Ascending aorta (tissue), 2 donors: ENCODE data around the gene MREG. TPM values are rescaled to one million over a fixed set of nuclear protein-coding genes. Genes with fewer than 3 reads are reported as not detected.

Experiments used
- DNase-seq, 2 donors: peaks; one replicate each; pipeline ENCODE4 v3.0.0-alpha.2; 2019; ENCODE audit warnings: low spot score in 2 of 2
- H3K27ac ChIP-seq, 2 donors: fragments of 200-600 bp; sonication (generic); one replicate each; pipeline ENCODE4 v1.5.1; 2016 to 2017; ENCODE audit warnings: mild to moderate bottlenecking in 1 of 2
- H3K27me3 ChIP-seq: fragments of 200-600 bp; sonication (generic); one replicate; pipeline ENCODE4 v1.5.1; 2017
- H3K36me3 ChIP-seq, 2 donors: fragments of 200-600 bp; sonication (generic); one replicate each; pipeline ENCODE4 v1.5.1; 2016
- H3K4me1 ChIP-seq, 2 donors: fragments of 200-600 bp; sonication (generic); one replicate each; pipeline ENCODE4 v1.5.1; 2016 to 2017; ENCODE audit warnings: mild to moderate bottlenecking in 1 of 2
- H3K4me3 ChIP-seq, 2 donors: fragments of 200-600 bp; sonication (generic); one replicate each; pipeline ENCODE4 v1.5.1; 2016 to 2017; ENCODE audit warnings: mild to moderate bottlenecking in 1 of 2
- H3K9me3 ChIP-seq, 2 donors: fragments of 200-600 bp; sonication (generic); one replicate each; pipeline ENCODE4 v1.5.1; 2016
- CTCF ChIP-seq, 3 experiments: fragments of 200-600 bp in 2 of 3; fragments of 450-650 bp in 1 of 3; sonication (generic) in 2 of 3; IDR thresholded peaks; one replicate each; pipeline ENCODE4 v1.5.1; 2016 to 2019; ENCODE audit warnings: antibody characterized with exemption in 3 of 3, mild to moderate bottlenecking in 1 of 3, moderate library complexity in 1 of 3
- intact Hi-C: fragments of 100-400 bp; cut with DNase I; formaldehyde crosslinking; loops from one replicate; pipeline ENCODE4 v1.15.1; 2023
- total RNA-seq: library from RNA; depleted of rRNA; stranded (reverse); fragments of >200 nt; gene quantifications from one replicate; pipeline ENCODE4 v1.1.0, GENCODE V29; 2016

The MREG gene
- total RNA-seq, 1 donor from 2014 or later, result not detected

- intact Hi-C loops, result no loop called here
- Histone ChIP-seq H3K27ac (no peak overlapping the region), H3K4me3 (no peak overlapping the region), H3K4me1 (no peaks in the 10 kb centered on the region), H3K36me3 (no peaks in the 10 kb centered on the region), H3K9me3 (no peaks in the 10 kb centered on the region), H3K27me3 (no peaks in the 10 kb centered on the region)
- no peak for DNase-seq
- TF ChIP-seq CTCF (IDR thresholded peaks at IDR 0.05), result no peak
These were observed 106.9 kb downstream of the MREG start for GRCh38 chr2:215906458-215906857.

- H3K4me3 ChIP-seq, result no peak overlapping the region
- no peak for DNase-seq
- no peak for TF ChIP-seq CTCF (IDR thresholded peaks at IDR 0.05)
- intact Hi-C loops, result no loop called here
- no peaks in the 10 kb centered on the region for H3K4me1 ChIP-seq
- H3K9me3 ChIP-seq, result no peaks in the 10 kb centered on the region
- no peaks in the 10 kb centered on the region for H3K36me3 ChIP-seq
- H3K27me3 ChIP-seq, result no peaks in the 10 kb centered on the region
- no peak overlapping the region for H3K27ac ChIP-seq
These were observed 107.7 kb downstream of the MREG start for GRCh38 chr2:215905691-215906090.

- H3K4me3 ChIP-seq, result no peak overlapping the region
- intact Hi-C loops, result no loop called here
- no peak overlapping the region for H3K27ac ChIP-seq
- no peak for TF ChIP-seq CTCF (IDR thresholded peaks at IDR 0.05)
- DNase-seq, result no peak
- H3K27me3 ChIP-seq, result no peaks in the 10 kb centered on the region
- no peaks in the 10 kb centered on the region for H3K36me3 ChIP-seq
- no peaks in the 10 kb centered on the region for H3K9me3 ChIP-seq
- H3K4me1 ChIP-seq, result no peaks in the 10 kb centered on the region
These were observed 109.2 kb downstream of the MREG start for GRCh38 chr2:215904101-215904500.

- H3K9me3 ChIP-seq, result no peaks in the 10 kb centered on the region
- no peaks in the 10 kb centered on the region for H3K4me1 ChIP-seq
- DNase-seq, result no peak
- H3K36me3 ChIP-seq, result no peaks in the 10 kb centered on the region
- intact Hi-C loops, result no loop called here
- no peak for TF ChIP-seq CTCF (IDR thresholded peaks at IDR 0.05)
- no peak overlapping the region for H3K4me3 ChIP-seq
- H3K27me3 ChIP-seq, result no peaks in the 10 kb centered on the region
- H3K27ac ChIP-seq, result no peak overlapping the region
These were observed 110.1 kb downstream of the MREG start for GRCh38 chr2:215903203-215903602.

- Histone ChIP-seq H3K4me1 (no peaks in the 10 kb centered on the region), H3K4me3 (no peak overlapping the region), H3K27me3 (no peaks in the 10 kb centered on the region), H3K27ac (no peak overlapping the region), H3K36me3 (no peaks in the 10 kb centered on the region), H3K9me3 (no peaks in the 10 kb centered on the region)
- DNase-seq, result no peak
- intact Hi-C loops, result no loop called here
- no peak for TF ChIP-seq CTCF (IDR thresholded peaks at IDR 0.05)
These were observed 111.6 kb downstream of the MREG start for GRCh38 chr2:215901796-215902195.

- H3K4me1 ChIP-seq, result no peaks in the 10 kb centered on the region
- no peak for DNase-seq
- no peaks in the 10 kb centered on the region for H3K9me3 ChIP-seq
- no peaks in the 10 kb centered on the region for H3K27me3 ChIP-seq
- H3K27ac ChIP-seq, result no peak overlapping the region
- intact Hi-C loops, result no loop called here
- TF ChIP-seq CTCF (IDR thresholded peaks at IDR 0.05), result no peak
- no peak overlapping the region for H3K4me3 ChIP-seq
- no peaks in the 10 kb centered on the region for H3K36me3 ChIP-seq
These were observed 112.5 kb downstream of the MREG start for GRCh38 chr2:215900843-215901242.
